GM12864 (cell line): ENCODE results near the gene ADGRB2.

ENCODE experiments used
- DNase-seq: peaks from one replicate; pipeline ENCODE4 v3.0.0-alpha.2; 2011; ENCODE audit warnings: low read depth
- H3K4me3 ChIP-seq: 2 replicates; pipeline ENCODE4 v1.5.1; 2011; ENCODE audit warnings: mild to moderate bottlenecking, low read depth, low read length, control low read depth
- CTCF ChIP-seq: IDR thresholded peaks from 2 replicates; pipeline ENCODE4 v1.5.1; 2011; ENCODE audit warnings: low read depth, mild to moderate bottlenecking, moderate library complexity, low read length, control low read depth, inconsistent platforms; ENCODE audit errors: missing control alignments

ADGRB2 gene

DNA sequence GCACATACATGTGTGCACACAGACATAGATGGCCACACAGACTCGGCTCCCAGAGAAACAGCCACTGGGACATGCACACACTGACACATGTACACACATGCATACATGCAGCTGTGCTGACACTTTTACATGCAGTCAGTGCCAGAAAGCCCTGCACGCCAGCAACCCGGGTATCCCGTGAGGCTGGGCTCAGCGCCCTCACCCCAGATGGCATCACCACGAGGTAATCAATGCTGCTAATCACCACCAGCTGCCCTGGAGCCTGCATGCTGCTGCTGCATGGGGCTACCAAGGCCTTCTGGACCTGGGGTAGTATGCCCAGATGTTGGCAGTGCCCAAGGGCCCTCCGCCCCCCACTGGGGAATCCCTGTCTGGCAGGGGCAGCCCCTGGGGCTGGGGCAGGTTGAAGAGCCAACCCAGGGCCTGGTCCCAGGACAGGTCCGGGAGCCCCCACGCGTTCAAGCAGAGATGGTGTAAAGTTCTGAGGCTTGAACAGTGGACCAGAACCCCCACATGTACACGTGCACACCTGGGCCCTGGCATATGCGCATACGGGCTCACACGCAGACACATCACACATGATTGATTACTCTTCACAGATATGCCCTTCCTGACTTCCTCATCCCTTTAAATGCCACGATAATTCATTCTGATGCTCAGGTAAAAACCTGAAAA, 57.6 kb downstream of the ADGRB2 start:
- no peak overlapping the region for H3K4me3 ChIP-seq
- no peak for DNase-seq
- no peak for TF ChIP-seq CTCF

DNA sequence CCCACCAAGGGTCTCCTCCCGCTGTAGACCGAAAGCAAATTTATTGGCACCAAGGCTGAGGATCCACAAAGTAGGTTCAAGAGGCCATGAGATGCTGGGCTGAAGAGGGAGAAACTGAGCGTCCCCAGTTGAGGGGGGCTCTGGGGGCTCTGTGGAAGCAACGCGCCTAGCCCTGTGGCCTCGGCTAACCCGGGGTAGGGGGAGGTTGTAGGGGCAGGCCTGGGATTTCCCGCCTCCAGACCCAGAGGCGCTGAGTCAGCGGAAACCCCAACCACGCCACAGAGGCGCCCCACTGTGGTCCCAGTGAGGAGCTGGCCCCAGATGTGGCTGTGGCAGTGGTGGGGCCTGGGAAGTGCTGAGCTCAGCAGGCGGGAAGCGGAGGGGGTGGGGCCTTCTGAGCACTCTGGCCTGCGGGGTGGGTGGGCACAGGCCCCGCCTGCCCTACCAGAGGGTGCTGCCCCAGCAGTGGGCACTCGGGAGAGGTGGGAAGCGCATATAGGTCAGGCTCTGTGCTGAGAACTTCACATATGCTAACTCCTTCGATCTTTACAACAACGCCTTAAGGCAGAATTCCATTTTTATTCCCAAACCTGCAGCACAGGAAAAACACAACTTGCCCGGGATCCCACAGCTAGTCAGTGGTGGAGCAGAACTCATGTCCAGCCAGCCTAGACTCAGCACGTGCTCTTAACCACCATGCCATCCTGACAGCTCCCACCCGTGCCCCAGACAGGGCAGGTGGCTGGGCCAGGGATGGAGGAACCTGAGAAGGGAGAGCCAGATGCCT, 58.9 kb downstream of the ADGRB2 start:
- DNase-seq = no peak
- peak; percentile 41 for TF ChIP-seq CTCF
- H3K4me3 ChIP-seq = no peak overlapping the region

DNA sequence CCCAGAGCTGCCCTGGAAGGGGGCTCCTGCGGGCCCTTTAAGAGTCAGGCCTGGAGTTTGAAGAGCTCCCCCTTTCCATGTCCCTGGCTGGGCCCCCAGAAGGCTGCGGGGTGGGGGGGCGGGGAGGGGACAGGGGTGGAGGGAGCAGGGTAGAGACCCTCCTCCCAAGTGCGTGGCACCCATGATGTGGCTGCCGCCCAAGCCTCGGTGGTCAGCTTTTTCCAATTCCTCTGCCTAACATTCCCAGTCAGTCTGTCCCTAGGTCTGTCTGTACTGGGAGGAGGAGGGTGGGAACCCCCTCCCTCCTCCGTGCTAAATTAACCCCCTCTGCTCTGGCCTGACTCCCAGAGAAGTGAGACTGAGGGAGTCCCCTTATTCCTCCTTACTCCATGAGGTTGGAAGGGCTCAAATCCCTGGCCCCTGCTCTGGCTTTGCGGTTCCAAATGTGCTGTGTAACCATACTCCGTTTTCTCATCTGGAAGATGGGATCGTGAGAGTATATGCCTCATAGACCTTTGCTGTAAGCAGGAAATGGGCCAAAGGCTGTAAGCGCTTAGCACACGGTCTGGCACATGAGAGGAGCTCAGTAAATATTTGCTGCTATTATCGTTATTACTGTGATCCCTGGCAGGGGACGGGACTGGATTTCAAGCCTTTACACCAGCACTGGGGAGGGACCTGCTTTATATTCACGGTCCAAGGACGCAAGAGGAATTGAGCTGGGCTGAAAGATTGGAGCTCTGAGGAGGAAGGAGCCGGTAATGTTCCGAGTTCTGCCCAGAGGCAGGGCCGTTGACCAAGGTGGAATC, 59.7 kb downstream of the ADGRB2 start:
- no peak for TF ChIP-seq CTCF
- no peak for DNase-seq
- H3K4me3 ChIP-seq = no peak overlapping the region

GRCh38 chr1:31703431-31704270, 60.5 kb downstream of the ADGRB2 start, which contains the start of gene COL16A1:
TSS of gene COL16A1 (minus strand) at chr1:31704017. CDS start at chr1:31702193, 1,824 bp downstream.
- DNase-seq = no peak
- no peak within 1 kb of the TSS for H3K4me3 ChIP-seq
- no peak for TF ChIP-seq CTCF

GRCh38 chr1:31702836-31703404, 61.2 kb downstream of the ADGRB2 start:
- no peak overlapping the region for H3K4me3 ChIP-seq
- no peak for DNase-seq
- TF ChIP-seq CTCF = no peak
